Upper lobe of left lung (tissue), 4 donors: Measurements from ENCODE around the gene SLC9A9.

Experiments used
- CTCF ChIP-seq, 6 experiments: fragments of 450-650 bp in 4 of 6; fragments of 200-600 bp in 2 of 6; sonication (generic) in 2 of 6; IDR thresholded peaks; one replicate each; pipeline ENCODE4 v1.5.1; 2016 to 2019; ENCODE audit warnings: antibody characterized with exemption in 6 of 6
- POLR2A ChIP-seq, 4 donors: fragments of 450-650 bp; IDR thresholded peaks; one replicate each; pipeline ENCODE4 v1.5.1; 2016 to 2017; ENCODE audit warnings: antibody characterized with exemption in 4 of 4, mild to moderate bottlenecking in 2 of 4

- no peak for TF ChIP-seq CTCF (IDR thresholded peaks at IDR 0.05)
- TF ChIP-seq POLR2A (IDR thresholded peaks at IDR 0.05): no peak
Measured at GRCh38 chr3:143436231-143436930, 411.9 kb downstream of the SLC9A9 start.
